Uterus (tissue), 2 donors: ENCODE data around the gene PDE4DIP.
"Not testable (repeated sequence)": the region's sequence is repeated elsewhere in the genome, so short reads cannot be mapped to it uniquely, and the experiment has no call there.

Source experiments
- CTCF ChIP-seq, 4 experiments: fragments of 200-600 bp in 2 of 4; fragments of 450-650 bp in 2 of 4; sonication (generic) in 2 of 4; IDR thresholded peaks; one replicate each; pipeline ENCODE4 v1.5.1; 2016 to 2019; ENCODE audit warnings: antibody characterized with exemption in 4 of 4, mild to moderate bottlenecking in 2 of 4, moderate library complexity in 1 of 4
- POLR2A ChIP-seq, 2 donors: fragments of 450-650 bp; IDR thresholded peaks; one replicate each; pipeline ENCODE4 v1.6.1; 2016; ENCODE audit warnings: antibody characterized with exemption in 2 of 2, mild to moderate bottlenecking in 1 of 2, moderate library complexity in 1 of 2

- not testable (repeated sequence) for TF ChIP-seq CTCF, POLR2A (IDR thresholded peaks at IDR 0.05)
Measured at GRCh38 chr1:148844220-148844619, at the start of gene PDE4DIP.
